Right atrium auricular region (tissue), 2 donors: Measurements from ENCODE around the gene INS. TPM values are rescaled to one million over a fixed set of nuclear protein-coding genes. Genes with fewer than 3 reads are reported as not detected.

Experiments used
- DNase-seq: peaks from one replicate; pipeline ENCODE4 v3.0.0-alpha.2; 2019; ENCODE audit warnings: low spot score
- H3K27ac ChIP-seq, 2 donors: fragments of 200-600 bp; sonication (generic); 1 replicate in 1 of 2; 2 replicates in 1 of 2; pipeline ENCODE4 v1.5.1; 2016 to 2019
- H3K27me3 ChIP-seq, 2 donors: fragments of 200-600 bp; sonication (generic); one replicate each; pipeline versions ENCODE4 v1.5.1 to v1.6.0; 2017 to 2019
- H3K36me3 ChIP-seq: fragments of 200-600 bp; sonication (generic); one replicate; pipeline ENCODE4 v1.5.1; 2016
- H3K4me1 ChIP-seq, 2 donors: fragments of 200-600 bp; sonication (generic); one replicate each; pipeline versions ENCODE4 v1.5.1 to v1.6.0; 2017 to 2019
- H3K4me3 ChIP-seq, 2 donors: fragments of 200-600 bp; sonication (generic); 1 replicate in 1 of 2; 2 replicates in 1 of 2; pipeline ENCODE4 v1.5.1; 2017 to 2019; ENCODE audit warnings: mild to moderate bottlenecking in 1 of 2, moderate library complexity in 1 of 2
- H3K9me3 ChIP-seq, 2 donors: fragments of 200-600 bp; sonication (generic); one replicate each; pipeline ENCODE4 v1.5.1; 2019
- total RNA-seq, 2 donors: library from RNA; depleted of rRNA; stranded (reverse); fragments of >200 nt; gene quantifications; one replicate each; pipeline ENCODE4 v1.1.0, GENCODE V29; 2016
- TF ChIP-seq, protein P1 (sequence below), 2 donors: fragments of 200-600 bp; sonication (generic); IDR thresholded peaks; one replicate each; pipeline ENCODE4 v1.5.1; 2019; ENCODE audit warnings: antibody characterized with exemption in 2 of 2

The INS gene
- total RNA-seq, 2 donors from 2014 or later = not detected

DNA sequence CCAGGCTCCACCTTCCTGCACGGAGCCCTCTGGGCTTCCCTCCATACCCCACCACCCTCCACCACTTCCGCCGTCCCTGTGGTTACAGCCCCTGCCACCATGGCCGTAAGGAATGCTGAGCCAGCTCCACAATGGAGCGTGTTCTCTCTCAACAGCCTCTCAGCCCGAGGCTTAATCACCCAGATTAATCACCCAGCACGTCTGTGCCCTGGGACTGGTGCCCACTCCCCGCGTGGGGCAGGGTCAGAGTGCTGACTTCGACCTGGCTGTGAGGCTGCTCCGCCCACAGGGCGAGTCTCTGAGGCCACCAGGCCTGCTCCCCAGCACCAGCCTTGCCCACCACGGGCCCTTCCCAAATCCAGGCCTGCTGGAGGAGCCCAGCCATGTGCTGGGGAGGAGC, 14.7 kb upstream of the INS start:
- Histone ChIP-seq H3K27ac (no peak overlapping the region), H3K27me3 (no peaks in the 10 kb centered on the region), H3K9me3 (no peaks in the 10 kb centered on the region), H3K36me3 (no peaks in the 10 kb centered on the region), H3K4me3 (no peak overlapping the region), H3K4me1 (no peaks in the 10 kb centered on the region)
- no peak for DNase-seq
- TF ChIP-seq, protein P1, sequence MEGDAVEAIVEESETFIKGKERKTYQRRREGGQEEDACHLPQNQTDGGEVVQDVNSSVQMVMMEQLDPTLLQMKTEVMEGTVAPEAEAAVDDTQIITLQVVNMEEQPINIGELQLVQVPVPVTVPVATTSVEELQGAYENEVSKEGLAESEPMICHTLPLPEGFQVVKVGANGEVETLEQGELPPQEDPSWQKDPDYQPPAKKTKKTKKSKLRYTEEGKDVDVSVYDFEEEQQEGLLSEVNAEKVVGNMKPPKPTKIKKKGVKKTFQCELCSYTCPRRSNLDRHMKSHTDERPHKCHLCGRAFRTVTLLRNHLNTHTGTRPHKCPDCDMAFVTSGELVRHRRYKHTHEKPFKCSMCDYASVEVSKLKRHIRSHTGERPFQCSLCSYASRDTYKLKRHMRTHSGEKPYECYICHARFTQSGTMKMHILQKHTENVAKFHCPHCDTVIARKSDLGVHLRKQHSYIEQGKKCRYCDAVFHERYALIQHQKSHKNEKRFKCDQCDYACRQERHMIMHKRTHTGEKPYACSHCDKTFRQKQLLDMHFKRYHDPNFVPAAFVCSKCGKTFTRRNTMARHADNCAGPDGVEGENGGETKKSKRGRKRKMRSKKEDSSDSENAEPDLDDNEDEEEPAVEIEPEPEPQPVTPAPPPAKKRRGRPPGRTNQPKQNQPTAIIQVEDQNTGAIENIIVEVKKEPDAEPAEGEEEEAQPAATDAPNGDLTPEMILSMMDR (IDR thresholded peaks at IDR 0.05) = no peak

DNA sequence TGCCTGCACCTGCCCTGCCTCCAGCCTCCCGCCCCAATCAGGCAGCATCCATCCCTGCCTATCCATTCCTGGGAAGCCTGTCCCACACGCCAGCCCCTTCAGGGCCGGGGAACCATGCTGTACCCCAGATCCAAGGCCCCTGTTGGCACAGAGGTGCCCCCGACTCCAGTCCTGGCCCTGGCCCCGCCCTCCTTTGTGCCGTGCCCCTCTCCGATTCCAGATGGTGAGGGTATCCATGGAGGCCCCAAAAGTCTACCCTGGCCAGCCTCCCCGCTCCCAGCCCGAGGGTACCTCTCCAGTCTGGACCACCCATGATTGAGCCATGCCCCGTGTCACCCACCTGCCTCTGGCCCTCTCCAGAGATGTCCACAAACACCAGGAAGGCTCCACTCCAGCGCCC, 13.4 kb upstream of the INS start:
- Histone ChIP-seq H3K27me3 (no peaks in the 10 kb centered on the region), H3K9me3 (no peaks in the 10 kb centered on the region), H3K36me3 (no peaks in the 10 kb centered on the region), H3K4me1 (no peaks in the 10 kb centered on the region), H3K27ac (no peak overlapping the region), H3K4me3 (no peak overlapping the region)
- no peak for DNase-seq
- TF ChIP-seq, protein P1 (IDR thresholded peaks at IDR 0.05) = no peak

DNA sequence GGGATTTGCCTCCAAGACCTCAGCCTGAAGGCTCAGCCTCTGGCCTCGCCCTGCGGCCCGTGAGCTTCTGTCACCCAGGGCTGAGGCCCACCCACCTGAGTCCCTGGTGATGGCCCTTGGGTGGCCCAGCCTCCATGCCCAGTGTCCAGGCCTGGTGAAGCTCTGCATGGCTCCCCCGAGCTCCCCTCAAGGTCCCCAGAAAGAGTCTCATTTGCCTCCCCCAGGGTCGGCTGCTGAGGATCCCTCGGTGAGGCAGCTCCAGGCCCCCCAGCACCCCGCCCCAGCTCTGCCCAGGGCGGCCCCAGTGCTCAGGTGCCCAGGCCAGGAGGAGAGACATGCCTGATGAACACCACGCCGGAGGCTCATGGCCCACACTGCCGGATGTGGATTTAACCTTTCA, 12.8 kb upstream of the INS start:
- H3K9me3 ChIP-seq = no peaks in the 10 kb centered on the region
- TF ChIP-seq, protein P1 (IDR thresholded peaks at IDR 0.05) = no peak
- no peaks in the 10 kb centered on the region for H3K27me3 ChIP-seq
- no peaks in the 10 kb centered on the region for H3K4me1 ChIP-seq
- DNase-seq = no peak
- H3K27ac ChIP-seq = no peak overlapping the region
- H3K36me3 ChIP-seq = no peaks in the 10 kb centered on the region
- H3K4me3 ChIP-seq = no peak overlapping the region

DNA sequence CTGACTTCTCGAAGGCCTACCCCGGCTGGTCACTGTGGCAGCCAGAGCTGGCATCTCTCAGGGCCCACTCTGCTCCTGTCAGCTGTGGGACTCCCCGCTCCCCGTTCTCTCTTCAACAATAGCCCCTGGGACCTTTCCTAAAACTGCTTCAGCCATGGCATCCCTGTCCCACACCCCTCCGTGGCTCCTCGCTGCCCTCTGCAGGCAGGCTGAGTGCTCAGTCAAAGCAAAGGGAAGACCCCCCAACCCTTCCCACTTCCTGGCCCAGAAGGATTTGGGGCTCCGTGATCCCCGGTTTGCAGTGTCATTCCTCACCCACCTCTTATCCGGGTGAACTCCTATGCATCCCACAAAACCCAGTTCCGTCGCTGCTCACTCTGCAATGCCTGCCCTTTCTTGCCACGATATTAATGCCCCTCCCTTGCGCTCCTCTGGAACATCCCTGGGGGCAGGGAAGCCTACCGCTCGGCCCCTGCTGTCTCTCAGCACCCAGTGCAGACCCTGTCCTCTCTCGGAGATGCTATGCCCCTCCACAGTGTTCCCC, 12.2 kb upstream of the INS start:
- TF ChIP-seq, protein P1 (IDR thresholded peaks at IDR 0.05) = no peak
- Histone ChIP-seq H3K27me3 (no peaks in the 10 kb centered on the region), H3K27ac (no peak overlapping the region), H3K36me3 (no peaks in the 10 kb centered on the region), H3K4me1 (no peaks in the 10 kb centered on the region), H3K9me3 (no peaks in the 10 kb centered on the region), H3K4me3 (no peak overlapping the region)
- DNase-seq = no peak

DNA sequence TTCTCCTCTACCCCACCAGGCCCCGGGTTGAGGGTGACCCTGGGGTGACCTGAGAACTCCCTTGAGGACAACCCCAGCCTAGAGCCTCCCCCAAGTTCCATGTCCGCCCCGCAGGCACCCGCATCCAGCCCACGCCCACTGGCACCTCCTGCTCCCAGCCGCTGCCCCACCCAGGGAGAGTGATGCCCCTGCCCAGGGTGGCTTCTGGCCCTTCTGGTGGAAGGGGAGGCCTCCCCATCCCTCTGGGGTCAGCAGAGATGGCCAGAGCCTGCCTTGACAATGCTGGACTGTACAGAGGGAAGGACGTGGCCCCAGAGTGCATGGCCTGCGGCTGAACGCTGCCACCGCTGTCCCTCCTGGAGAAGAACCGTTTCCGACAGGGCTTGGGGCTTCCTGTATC, 11.7 kb upstream of the INS start:
- TF ChIP-seq, protein P1 (IDR thresholded peaks at IDR 0.05) = no peak
- no peak for DNase-seq
- Histone ChIP-seq H3K4me3 (no peak overlapping the region), H3K36me3 (no peaks in the 10 kb centered on the region), H3K4me1 (no peaks in the 10 kb centered on the region), H3K27ac (no peak overlapping the region), H3K9me3 (no peaks in the 10 kb centered on the region), H3K27me3 (no peaks in the 10 kb centered on the region)

DNA sequence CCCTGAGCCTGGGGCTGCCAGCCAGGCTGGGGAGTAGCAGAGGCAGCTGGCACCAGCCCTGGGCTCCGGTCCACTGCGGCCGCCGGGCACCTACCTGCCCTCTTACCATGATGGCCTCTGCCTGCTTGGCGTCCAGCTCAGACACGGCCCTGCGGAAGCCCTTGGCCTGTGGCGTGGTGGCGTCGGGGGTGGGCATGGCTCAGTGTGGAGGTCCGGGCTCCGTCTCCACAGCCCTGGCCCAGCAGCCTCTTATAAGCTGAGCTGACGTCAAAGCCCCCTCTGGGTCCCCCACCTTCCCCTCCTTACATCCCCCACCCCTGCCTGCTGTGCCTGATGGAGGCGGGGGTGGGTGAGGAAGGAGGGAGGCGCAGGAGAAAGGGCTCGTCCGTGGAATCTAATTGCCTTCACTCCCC, 10.6 kb upstream of the INS start, which contains the start of gene TH:
Gene TH, minus strand, starts transcription at position 225 of the 413 bp plus-strand sequence. Its CDS starts 29 bp downstream, at position 196.
- no peaks in the 10 kb centered on the region for H3K27me3 ChIP-seq
- no peak for DNase-seq
- no peaks in the 10 kb centered on the region for H3K36me3 ChIP-seq
- TF ChIP-seq, protein P1 (IDR thresholded peaks at IDR 0.05) = no peak
- H3K4me3 ChIP-seq = no peak within 1 kb of the TSS
- no peaks in the 10 kb centered on the region for H3K9me3 ChIP-seq
- H3K4me1 ChIP-seq = peaks cover 0 to 4% of the 10 kb centered on the region in 2 donors
- no peak within 1 kb of the TSS for H3K27ac ChIP-seq
